PC-3 (cell line): ENCODE results near the gene RANBP1. TPM values are rescaled to one million over a fixed set of nuclear protein-coding genes. Genes with fewer than 3 reads are reported as not detected.

ENCODE experiments used
- ATAC-seq: fragments of 200-7000 bp; cut with Tn5 transposase; 2 replicates; pipeline ENCODE4 v1.9.1; 2020; ENCODE audit warnings: mild to moderate bottlenecking, moderate library complexity
- BruUV-seq: library from RNA; stranded (reverse); fragments of 400-500 nt; replicated peaks from 2 replicates; lab custom pipeline; 2021; lab: Mats Ljungman, UMichigan
- CTCF ChIA-PET: fragments of 300-600 bp; sonication (Branson Sonifier 250); formaldehyde crosslinking; loops from one replicate; lab custom pipeline; 2022; ENCODE audit warnings: antibody characterized with exemption; lab: Charles Lee
- POLR2A ChIA-PET: fragments of 300-600 bp; sonication (Branson Sonifier 250); formaldehyde crosslinking; loops from one replicate; lab custom pipeline; 2022; ENCODE audit warnings: antibody characterized with exemption; ENCODE audit not compliant: unreplicated experiment; lab: Charles Lee
- DNase-seq: peaks from one replicate; pipeline ENCODE4 v3.0.0-alpha.2; 2015
- H2AFZ ChIP-seq: fragments of 300-600 bp; sonication (generic); 2 replicates; pipeline ENCODE4 v1.6.0; 2016; ENCODE audit warnings: antibody characterized with exemption, low read length
- H3F3A ChIP-seq: fragments of 300-600 bp; sonication (generic); one replicate; pipeline ENCODE4 v1.6.0; 2017; ENCODE audit warnings: antibody characterized with exemption, low read length, control low read depth, mild to moderate bottlenecking; ENCODE audit not compliant: unreplicated experiment
- H3K27ac ChIP-seq: fragments of 300-600 bp; sonication (generic); 2 replicates; pipeline ENCODE4 v1.5.1; 2016; ENCODE audit warnings: mild to moderate bottlenecking, low read length
- H3K27me3 ChIP-seq: fragments of 300-600 bp; sonication (generic); 2 replicates; pipeline ENCODE4 v1.6.1; 2016; ENCODE audit warnings: low read length, mixed read lengths
- H3K36me3 ChIP-seq: fragments of 300-600 bp; sonication (generic); 2 replicates; pipeline ENCODE4 v1.6.1; 2016; ENCODE audit warnings: low read depth, mixed run types, low read length, mixed read lengths
- H3K4me1 ChIP-seq: fragments of 300-600 bp; sonication (generic); 2 replicates; pipeline ENCODE4 v1.5.1; 2016; ENCODE audit warnings: low read length; ENCODE audit not compliant: insufficient read depth
- H3K4me2 ChIP-seq: fragments of 300-600 bp; sonication (generic); 2 replicates; pipeline ENCODE4 v1.6.0; 2016; ENCODE audit warnings: low read length
- H3K4me3 ChIP-seq: fragments of 300-600 bp; sonication (generic); 2 replicates; pipeline ENCODE4 v1.5.1; 2016; ENCODE audit warnings: mild to moderate bottlenecking, low read length, mixed read lengths
- H3K79me2 ChIP-seq: fragments of 300-600 bp; sonication (generic); 2 replicates; pipeline ENCODE4 v1.6.1; 2017; ENCODE audit warnings: low read length, mixed read lengths
- H3K9ac ChIP-seq: fragments of 300-600 bp; sonication (generic); 2 replicates; pipeline ENCODE4 v1.6.0; 2016; ENCODE audit warnings: mild to moderate bottlenecking, low read length
- H3K9me2 ChIP-seq: fragments of 300-600 bp; sonication (generic); replicated peaks from 2 replicates; pipeline ENCODE4 v1.6.1; 2016; ENCODE audit warnings: mixed run types, low read length, mixed read lengths
- H3K9me3 ChIP-seq: fragments of 300-600 bp; sonication (generic); 2 replicates; pipeline ENCODE4 v1.6.1; 2016; ENCODE audit warnings: low read length, mixed read lengths
- H4K20me1 ChIP-seq: fragments of 300-600 bp; sonication (generic); 2 replicates; pipeline ENCODE4 v1.6.1; 2016; ENCODE audit warnings: low read length, mixed read lengths
- EZH2 ChIP-seq: fragments of 300-600 bp; sonication (generic); IDR thresholded peaks from one replicate; pipeline ENCODE4 v1.6.1; 2017; ENCODE audit warnings: antibody characterized with exemption, mild to moderate bottlenecking, low read length; ENCODE audit not compliant: unreplicated experiment
- EZH2phosphoT487 ChIP-seq: fragments of 300-600 bp; sonication (generic); IDR thresholded peaks from 2 replicates; pipeline ENCODE4 v1.6.1; 2018; ENCODE audit warnings: mild to moderate bottlenecking, antibody characterized with exemption, low read length, borderline replicate concordance
- intact Hi-C: fragments of 100-400 bp; cut with micrococcal nuclease; formaldehyde crosslinking; loops from 2 replicates; pipeline ENCODE4 v1.9.0; 2023
- total RNA-seq: library from RNA; depleted of rRNA; stranded (reverse); fragments of >200 nt; gene quantifications from 2 replicates; pipeline ENCODE4 v1.2.3, GENCODE V29; 2014
- TF ChIP-seq, protein P1 (sequence below): fragments of 300-600 bp; sonication (generic); conservative IDR thresholded peaks from 2 replicates; pipeline ENCODE4 v1.5.1; 2017; ENCODE audit warnings: antibody characterized with exemption, low read depth, mild to moderate bottlenecking, low read length

RANBP1 gene
- total RNA-seq, 1 experiment from 2014 or later = 356 TPM

DNA sequence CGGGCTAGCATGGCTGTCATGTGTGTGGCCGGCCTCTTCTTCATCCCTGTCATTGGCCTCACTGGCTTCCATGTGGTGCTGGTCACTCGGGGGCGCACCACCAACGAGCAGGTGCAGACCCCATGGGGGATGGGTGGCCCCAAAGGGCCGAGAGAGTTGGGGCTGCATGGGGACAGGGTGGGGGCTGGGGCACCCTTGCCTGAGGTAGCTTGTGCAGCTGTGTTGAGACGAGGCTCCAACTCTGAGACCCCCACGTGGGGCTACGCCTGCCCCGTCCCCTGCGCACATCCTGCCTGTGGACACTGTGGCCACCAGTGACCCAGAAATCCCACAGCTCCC is 24.2 kb downstream of the RANBP1 start:
- no peak for DNase-seq
- Histone ChIP-seq H3K4me1 (no peaks in the 10 kb centered on the region), H3K4me3 (no peak overlapping the region), H3K9me2 (no peaks in the 10 kb centered on the region), H3K9ac (no peak overlapping the region), H3K79me2 (peaks cover 26% of the 10 kb centered on the region), H3F3A (no peaks in the 10 kb centered on the region), H3K9me3 (no peaks in the 10 kb centered on the region), H3K27ac (no peak overlapping the region), H3K36me3 (no peaks in the 10 kb centered on the region), H2AFZ (no peak overlapping the region), H3K27me3 (no peaks in the 10 kb centered on the region), H4K20me1 (no peaks in the 10 kb centered on the region), H3K4me2 (no peak overlapping the region)
- POLR2A ChIA-PET = no interaction called here
- ATAC-seq = no peak
- CTCF ChIA-PET = no interaction called here
- TF ChIP-seq EZH2 = no peak
- TF ChIP-seq, protein P1, sequence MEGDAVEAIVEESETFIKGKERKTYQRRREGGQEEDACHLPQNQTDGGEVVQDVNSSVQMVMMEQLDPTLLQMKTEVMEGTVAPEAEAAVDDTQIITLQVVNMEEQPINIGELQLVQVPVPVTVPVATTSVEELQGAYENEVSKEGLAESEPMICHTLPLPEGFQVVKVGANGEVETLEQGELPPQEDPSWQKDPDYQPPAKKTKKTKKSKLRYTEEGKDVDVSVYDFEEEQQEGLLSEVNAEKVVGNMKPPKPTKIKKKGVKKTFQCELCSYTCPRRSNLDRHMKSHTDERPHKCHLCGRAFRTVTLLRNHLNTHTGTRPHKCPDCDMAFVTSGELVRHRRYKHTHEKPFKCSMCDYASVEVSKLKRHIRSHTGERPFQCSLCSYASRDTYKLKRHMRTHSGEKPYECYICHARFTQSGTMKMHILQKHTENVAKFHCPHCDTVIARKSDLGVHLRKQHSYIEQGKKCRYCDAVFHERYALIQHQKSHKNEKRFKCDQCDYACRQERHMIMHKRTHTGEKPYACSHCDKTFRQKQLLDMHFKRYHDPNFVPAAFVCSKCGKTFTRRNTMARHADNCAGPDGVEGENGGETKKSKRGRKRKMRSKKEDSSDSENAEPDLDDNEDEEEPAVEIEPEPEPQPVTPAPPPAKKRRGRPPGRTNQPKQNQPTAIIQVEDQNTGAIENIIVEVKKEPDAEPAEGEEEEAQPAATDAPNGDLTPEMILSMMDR = no peak
- intact Hi-C loops = no loop called here
- no TSS peak for BruUV-seq

DNA sequence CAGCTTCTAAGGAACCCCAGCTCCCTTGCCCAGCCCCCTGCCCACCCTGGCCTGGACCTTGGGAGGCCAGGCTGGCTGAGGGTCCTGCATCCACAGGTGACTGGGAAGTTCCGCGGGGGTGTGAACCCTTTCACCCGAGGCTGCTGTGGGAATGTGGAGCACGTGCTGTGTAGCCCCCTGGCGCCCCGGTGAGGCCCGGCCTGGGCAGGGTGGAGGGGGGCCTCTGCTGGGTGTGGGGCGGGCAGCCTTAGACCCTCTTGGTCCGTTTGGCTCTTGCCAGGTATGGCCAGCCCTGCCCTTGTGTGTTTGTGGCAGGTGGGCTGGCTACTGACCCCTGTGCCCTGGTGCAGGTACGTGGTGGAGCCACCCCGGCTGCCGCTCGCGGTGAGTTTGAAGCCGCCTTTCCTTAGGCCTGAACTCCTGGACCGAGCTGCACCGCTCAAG is 24.6 kb downstream of the RANBP1 start:
- Histone ChIP-seq H4K20me1 (no peaks in the 10 kb centered on the region), H3K27ac (no peak overlapping the region), H3K9ac (no peak overlapping the region), H3K79me2 (peaks cover 21% of the 10 kb centered on the region), H3K9me2 (no peaks in the 10 kb centered on the region), H3F3A (no peaks in the 10 kb centered on the region), H3K4me2 (no peak overlapping the region), H3K36me3 (no peaks in the 10 kb centered on the region), H3K4me3 (no peak overlapping the region), H3K9me3 (no peaks in the 10 kb centered on the region), H2AFZ (no peak overlapping the region), H3K27me3 (no peaks in the 10 kb centered on the region), H3K4me1 (no peaks in the 10 kb centered on the region)
- ATAC-seq (no peak), DNase-seq (no peak)
- intact Hi-C loops = no loop called here
- CTCF ChIA-PET = no interaction called here
- BruUV-seq = no TSS peak
- TF ChIP-seq EZH2phosphoT487 = no peak
- TF ChIP-seq, protein P1 = no peak
- TF ChIP-seq EZH2 = no peak
- POLR2A ChIA-PET = no interaction called here

DNA sequence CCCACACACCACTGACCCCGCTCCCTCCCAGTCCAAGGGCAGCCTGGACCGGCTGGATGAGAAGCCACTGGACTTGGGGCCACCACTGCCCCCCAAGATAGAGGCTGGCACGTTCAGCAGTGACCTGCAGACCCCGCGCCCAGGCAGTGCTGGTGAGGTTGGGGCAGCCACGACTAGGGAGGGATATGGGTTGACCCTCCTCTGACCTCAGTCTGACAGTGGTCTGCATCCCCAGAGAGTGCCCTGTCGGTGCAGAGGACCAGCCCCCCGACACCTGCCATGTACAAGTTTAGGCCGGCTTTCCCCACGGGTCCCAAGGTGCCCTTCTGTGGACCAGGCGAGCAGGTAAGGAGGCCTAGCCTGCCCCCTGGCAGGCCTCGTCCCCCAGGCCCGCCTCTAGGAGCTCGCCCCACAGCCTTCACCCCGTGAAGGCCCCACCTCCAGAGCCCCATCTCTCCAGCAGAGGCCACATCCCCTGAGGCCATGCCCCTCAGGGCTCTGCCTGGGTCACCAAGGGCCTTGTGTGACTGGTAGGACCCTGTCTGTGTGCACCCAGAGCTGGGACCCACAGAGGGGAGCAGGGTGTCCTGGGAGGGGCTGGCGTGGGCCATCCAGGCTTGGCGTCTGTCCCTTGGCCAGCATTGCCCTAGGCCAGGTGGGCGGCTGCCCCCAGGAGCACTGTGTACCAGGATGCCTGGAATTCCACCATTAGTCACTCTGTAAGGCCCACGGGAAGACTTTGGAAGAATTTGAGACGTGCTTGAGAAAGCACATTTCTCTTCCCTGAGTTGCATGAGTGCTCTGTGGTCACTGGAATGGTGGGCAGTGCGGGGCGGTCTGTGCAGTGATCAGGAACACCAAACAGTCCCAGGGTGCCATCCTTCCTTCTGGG is 25.5 kb downstream of the RANBP1 start:
- H3K27ac ChIP-seq = no peak overlapping the region
- H3F3A ChIP-seq = no peaks in the 10 kb centered on the region
- ATAC-seq = no peak
- no peak overlapping the region for H3K9ac ChIP-seq
- POLR2A ChIA-PET = no interaction called here
- no peaks in the 10 kb centered on the region for H4K20me1 ChIP-seq
- H3K27me3 ChIP-seq = no peaks in the 10 kb centered on the region
- no peaks in the 10 kb centered on the region for H3K9me2 ChIP-seq
- H3K4me2 ChIP-seq = no peak overlapping the region
- CTCF ChIA-PET = no interaction called here
- H2AFZ ChIP-seq = no peak overlapping the region
- peaks cover 12% of the 10 kb centered on the region; the same call in 1 of the 2 replicates for H3K79me2 ChIP-seq
- H3K4me3 ChIP-seq = no peak overlapping the region
- H3K36me3 ChIP-seq = no peaks in the 10 kb centered on the region
- TF ChIP-seq EZH2 (no peak), EZH2phosphoT487 (no peak)
- TF ChIP-seq, protein P1 = no peak
- no TSS peak for BruUV-seq
- no peaks in the 10 kb centered on the region for H3K4me1 ChIP-seq
- intact Hi-C loops = no loop called here
- DNase-seq = no peak
- H3K9me3 ChIP-seq = no peaks in the 10 kb centered on the region
